Keratinocyte (primary cell): ENCODE results near the gene VPS37C. TPM values are rescaled to one million over a fixed set of nuclear protein-coding genes. Genes with fewer than 3 reads are reported as not detected.
A peak's percentile ranks its signal among the peaks of the same experiment; 100 is the strongest.

Experiments
- DNase-seq: peaks from one replicate; pipeline ENCODE4 v3.0.0-alpha.2; 2011; ENCODE audit warnings: low read depth, missing footprints, low spot score
- FAIRE-seq: peaks from 2 replicates; lab custom pipeline; 2011; peaks lifted over from hg19 to GRCh38; lab: Jason Lieb, UNC
- H2AFZ ChIP-seq: 2 replicates; pipeline ENCODE4 v1.6.0; 2012; ENCODE audit warnings: low read length, control low read depth, inconsistent platforms; ENCODE audit not compliant: control insufficient read depth
- H3K27ac ChIP-seq: 2 replicates; pipeline ENCODE4 v1.5.1; 2011; ENCODE audit warnings: low read length; ENCODE audit not compliant: control insufficient read depth, insufficient read depth
- H3K27me3 ChIP-seq: 3 replicates; pipeline ENCODE4 v1.6.0; 2011; ENCODE audit warnings: low read length; ENCODE audit not compliant: control insufficient read depth, insufficient read depth; ENCODE audit errors: extremely low read depth
- H3K36me3 ChIP-seq, 2 experiments: 2 replicates in 1 of 2; 3 replicates in 1 of 2; pipeline ENCODE4 v1.5.1; 2011; ENCODE audit warnings: low read length in 2 of 2, mild to moderate bottlenecking in 1 of 2; ENCODE audit not compliant: control insufficient read depth in 2 of 2, insufficient read depth in 2 of 2; ENCODE audit errors: extremely low read depth in 1 of 2
- H3K4me1 ChIP-seq: 3 replicates; pipeline ENCODE4 v1.5.1; 2011; ENCODE audit warnings: low read length; ENCODE audit not compliant: control insufficient read depth, insufficient read depth; ENCODE audit errors: extremely low read depth
- H3K4me2 ChIP-seq: 3 replicates; pipeline ENCODE4 v1.6.0; 2011; ENCODE audit warnings: low read depth, low read length; ENCODE audit not compliant: control insufficient read depth, insufficient read depth; ENCODE audit errors: extremely low read depth
- H3K4me3 ChIP-seq, 3 experiments: fragments of 200-600 bp in 1 of 3; sonication (generic) in 1 of 3; 2 replicates in 2 of 3; 3 replicates in 1 of 3; pipeline ENCODE4 v1.5.1; 2011 to 2016; ENCODE audit warnings: low read length in 3 of 3, mild to moderate bottlenecking in 3 of 3, control low read depth in 2 of 3, inconsistent platforms in 1 of 3, low read depth in 1 of 3, mixed read lengths in 1 of 3, mixed run types in 1 of 3, moderate library complexity in 1 of 3; ENCODE audit not compliant: control insufficient read depth in 2 of 3, insufficient read depth in 2 of 3; ENCODE audit errors: extremely low read depth in 1 of 3
- H3K79me2 ChIP-seq: 2 replicates; pipeline ENCODE4 v1.6.0; 2012; ENCODE audit warnings: low read length; ENCODE audit not compliant: control insufficient read depth, insufficient read depth
- H3K9ac ChIP-seq: 3 replicates; pipeline ENCODE4 v1.6.0; 2011; ENCODE audit warnings: low read length; ENCODE audit not compliant: control insufficient read depth, insufficient read depth; ENCODE audit errors: extremely low read depth
- H3K9me1 ChIP-seq: 3 replicates; pipeline ENCODE4 v1.6.0; 2011; ENCODE audit warnings: low read length; ENCODE audit not compliant: control insufficient read depth, insufficient read depth; ENCODE audit errors: extremely low read depth
- H3K9me3 ChIP-seq: 2 replicates; pipeline ENCODE4 v1.5.1; 2012; ENCODE audit warnings: low read depth, low read length; ENCODE audit not compliant: control insufficient read depth
- H4K20me1 ChIP-seq: 3 replicates; pipeline ENCODE4 v1.6.0; 2011; ENCODE audit warnings: low read length; ENCODE audit not compliant: control insufficient read depth, insufficient read depth; ENCODE audit errors: extremely low read depth
- CTCF ChIP-seq, 3 experiments: IDR thresholded peaks in 1 of 3; conservative IDR thresholded peaks in 1 of 3; optimal IDR thresholded peaks in 1 of 3; 2 replicates in 2 of 3; 3 replicates in 1 of 3; pipeline versions ENCODE3 to v1.5.1; 2011; ENCODE audit warnings: low read length in 3 of 3, mild to moderate bottlenecking in 3 of 3, moderate library complexity in 2 of 3, control low read depth in 1 of 3, inconsistent platforms in 1 of 3; ENCODE audit not compliant: insufficient read depth in 2 of 3; ENCODE audit errors: extremely low read depth in 1 of 3
- EZH2 ChIP-seq: IDR thresholded peaks from one replicate; pipeline ENCODE4 v1.6.1; 2012; ENCODE audit warnings: inconsistent platforms, mild to moderate bottlenecking, low read length, moderate library complexity
- dilution Hi-C: fragments of 300-500 bp; cut with MboI; formaldehyde crosslinking; loops from one replicate; pipeline ENCODE4 v1.7.0; 2020; ENCODE audit warnings: low sequenced_read_pairs; ENCODE audit not compliant: extremely low pct_ligation_motif_present
- polyA plus RNA-seq, 5 experiments: library from polyadenylated mRNA; depleted of rRNA in 3 of 5; stranded (reverse) in 3 of 5; stranded (forward) in 1 of 5; unstranded in 1 of 5; fragments of >200 nt; gene quantifications; 1 replicate in 1 of 5; 2 replicates in 3 of 5; 3 replicates in 1 of 5; pipeline versions ENCODE4 v1.2.1 to v1.2.3, GENCODE V29; 2011 to 2012; ENCODE audit warnings: missing spikeins in 2 of 5, low read depth in 1 of 5, low replicate concordance in 1 of 5

The VPS37C gene
- polyA plus RNA-seq, 1 donor (not counting 4 experiments of a cell fraction or from before 2014, with no cell fraction given), result 8.0 TPM

GRCh38 chr11:61174273-61174672 lies 13.0 kb upstream of the VPS37C start:
- H3K9ac ChIP-seq, result no peak overlapping the region
- H3K27me3 ChIP-seq, result peaks cover 12% of the 10 kb centered on the region
- DNase-seq (no peak), FAIRE-seq (no peak)
- H3K9me3 ChIP-seq, result no peaks in the 10 kb centered on the region
- no peaks in the 10 kb centered on the region for H3K36me3 ChIP-seq
- no peak overlapping the region for H3K4me3 ChIP-seq
- no peaks in the 10 kb centered on the region for H3K79me2 ChIP-seq
- no peak overlapping the region for H3K27ac ChIP-seq
- H4K20me1 ChIP-seq, result no peaks in the 10 kb centered on the region
- no peak overlapping the region for H2AFZ ChIP-seq
- H3K4me1 ChIP-seq, result no peaks in the 10 kb centered on the region
- dilution Hi-C loops, result no loop called here
- no peak overlapping the region for H3K4me2 ChIP-seq
- H3K9me1 ChIP-seq, result no peaks in the 10 kb centered on the region
- TF ChIP-seq EZH2, result no peak
- no peak for TF ChIP-seq CTCF (optimal IDR thresholded peaks at IDR 0.05 in 1 of 3, IDR thresholded peaks at IDR 0.05 in 1 of 3, conservative IDR thresholded peaks at IDR 0.05 in 1 of 3; ENCODE audit: extremely low read depth in 1 of 3, insufficient read depth in 2 of 3, low read length in 3 of 3)

GRCh38 chr11:61173456-61173855 lies 12.2 kb upstream of the VPS37C start:
- H4K20me1 ChIP-seq, result no peaks in the 10 kb centered on the region
- TF ChIP-seq CTCF (optimal IDR thresholded peaks at IDR 0.05 in 1 of 3, IDR thresholded peaks at IDR 0.05 in 1 of 3, conservative IDR thresholded peaks at IDR 0.05 in 1 of 3; ENCODE audit: extremely low read depth in 1 of 3, insufficient read depth in 2 of 3, low read length in 3 of 3), result peak in 1 of 3 experiments; percentile 6
- no peak for TF ChIP-seq EZH2
- FAIRE-seq (no peak), DNase-seq (no peak)
- no peaks in the 10 kb centered on the region for H3K9me3 ChIP-seq
- no peak overlapping the region for H3K9ac ChIP-seq
- dilution Hi-C loops, result no loop called here
- no peak overlapping the region for H2AFZ ChIP-seq
- no peak overlapping the region for H3K27ac ChIP-seq
- no peaks in the 10 kb centered on the region for H3K4me1 ChIP-seq
- no peaks in the 10 kb centered on the region for H3K79me2 ChIP-seq
- no peaks in the 10 kb centered on the region for H3K36me3 ChIP-seq
- no peak overlapping the region for H3K4me3 ChIP-seq
- H3K4me2 ChIP-seq, result no peak overlapping the region
- peaks cover 12% of the 10 kb centered on the region for H3K27me3 ChIP-seq
- H3K9me1 ChIP-seq, result no peaks in the 10 kb centered on the region
